ENCODE data around the gene IFI16.
"Not testable (repeated sequence)": the region's sequence is repeated elsewhere in the genome, so short reads cannot be mapped to it uniquely, and the experiment has no call there.

- TF ChIP-seq CTCF, POLR2A (IDR thresholded peaks at IDR 0.05): not testable (repeated sequence)
Observed at GRCh38 chr1:159026841-159027240, 17.1 kb downstream of the IFI16 start.

Measured in esophagus squamous epithelium (tissue), 4 donors.